Mesodermal cell (in vitro differentiated cells): ENCODE measurements around the gene WDR20.
A peak's percentile ranks its signal among the peaks of the same experiment; 100 is the strongest.
"Not testable (repeated sequence)": the region's sequence is repeated elsewhere in the genome, so short reads cannot be mapped to it uniquely, and the experiment has no call there.

Experiments used
- H3K27ac ChIP-seq: 2 replicates; pipeline ENCODE4 v1.7.0; 2013; ENCODE audit warnings: mild to moderate bottlenecking, low read depth, low read length, moderate library complexity; ENCODE audit not compliant: severe bottlenecking
- H3K36me3 ChIP-seq: 2 replicates; pipeline ENCODE4 v1.7.1; 2013; ENCODE audit warnings: mild to moderate bottlenecking, low read length, moderate library complexity; ENCODE audit not compliant: control insufficient read depth, insufficient read depth
- H3K4me1 ChIP-seq: one replicate; pipeline ENCODE4 v1.7.1; 2013; ENCODE audit warnings: mild to moderate bottlenecking, low read length; ENCODE audit not compliant: insufficient read depth, control insufficient read depth, poor library complexity, severe bottlenecking
- H3K4me3 ChIP-seq: 2 replicates; pipeline ENCODE4 v1.7.0; 2013; ENCODE audit warnings: low read length, control low read depth, mild to moderate bottlenecking; ENCODE audit not compliant: insufficient read depth, poor library complexity, severe bottlenecking; ENCODE audit errors: extremely low read depth
- H3K9me3 ChIP-seq: 2 replicates; pipeline ENCODE4 v1.7.1; 2013; ENCODE audit warnings: mild to moderate bottlenecking, low read length, moderate library complexity; ENCODE audit not compliant: control insufficient read depth
- WGBS, 2 experiments: methylation state at CpG; one replicate each; pipeline ENCODE4 v1.1.5; 2013; ENCODE audit warnings: missing lambda C conversion rate in 2 of 2; ENCODE audit not compliant: insufficient coverage in 2 of 2; 5-methylcytosine and 5-hydroxymethylcytosine counted together

Gene WDR20

GRCh38 chr14:102150083-102150482 lies 10.4 kb downstream of the WDR20 start:
- WGBS, 2 experiments, result 91 to 100% methylated on average over 1 to 4 of the region's 7 CpGs
- H3K9me3 ChIP-seq, result no peaks in the 10 kb centered on the region
- peaks cover 5% of the 10 kb centered on the region for H3K4me1 ChIP-seq

GRCh38 chr14:102150744-102151143 lies 11.0 kb downstream of the WDR20 start:
- Histone ChIP-seq H3K9me3 (no peaks in the 10 kb centered on the region), H3K36me3 (peaks cover 35% of the 10 kb centered on the region), H3K4me1 (peaks cover 6% of the 10 kb centered on the region), H3K27ac (no peak overlapping the region), H3K4me3 (no peak overlapping the region)
- 100% methylated on average over 1 of the region's 1 CpG; no CpG with 5 or more reads in 1 of the 2 experiments for WGBS, 2 experiments

More at GRCh38 chr14:102150083-102150482, 10.4 kb downstream of the WDR20 start:
- Histone ChIP-seq H3K36me3 (peaks cover 40% of the 10 kb centered on the region), H3K27ac (no peak overlapping the region), H3K4me3 (no peak overlapping the region)

- 93 to 100% methylated on average over 2 to 3 of the region's 3 CpGs for WGBS, 2 experiments
- Histone ChIP-seq H3K4me1 (peaks cover 10% of the 10 kb centered on the region), H3K36me3 (peaks cover 32% of the 10 kb centered on the region)
- not testable (repeated sequence) for H3K9me3 ChIP-seq, H3K4me3 ChIP-seq, H3K27ac ChIP-seq
Observed at GRCh38 chr14:102151411-102151810, 11.7 kb downstream of the WDR20 start.

GRCh38 chr14:102154121-102154520 lies 14.4 kb downstream of the WDR20 start:
- Histone ChIP-seq H3K9me3 (no peaks in the 10 kb centered on the region), H3K27ac (peak overlapping the region; percentile 13), H3K36me3 (peaks cover 24% of the 10 kb centered on the region), H3K4me3 (no peak overlapping the region), H3K4me1 (peaks cover 10% of the 10 kb centered on the region)
- WGBS, 2 experiments, result no CpG with 5 or more reads among the region's 1 CpG

GRCh38 chr14:102154821-102155549 lies 15.3 kb downstream of the WDR20 start:
- Histone ChIP-seq H3K36me3 (peaks cover 22% of the 10 kb centered on the region), H3K4me1 (peaks cover 10% of the 10 kb centered on the region), H3K9me3 (no peaks in the 10 kb centered on the region), H3K4me3 (no peak overlapping the region), H3K27ac (peak overlapping the region; percentile 81)
- 50% methylated on average over 1 of the region's 2 CpGs; no CpG with 5 or more reads in 1 of the 2 experiments for WGBS, 2 experiments

GRCh38 chr14:102157346-102157745 lies 17.6 kb downstream of the WDR20 start:
- no peak overlapping the region for H3K27ac ChIP-seq
- no peak overlapping the region for H3K4me3 ChIP-seq
- H3K9me3 ChIP-seq, result no peaks in the 10 kb centered on the region
- H3K4me1 ChIP-seq, result peaks cover 10% of the 10 kb centered on the region
- H3K36me3 ChIP-seq, result peaks cover 8% of the 10 kb centered on the region

GRCh38 chr14:102158797-102159196 lies 19.1 kb downstream of the WDR20 start:
- WGBS, 2 experiments, result 92 to 97% methylated on average over 5 of the region's 8 CpGs
- H3K36me3 ChIP-seq, result no peaks in the 10 kb centered on the region
- H3K27ac ChIP-seq, result no peak overlapping the region
- H3K4me3 ChIP-seq, result no peak overlapping the region
- H3K4me1 ChIP-seq, result peaks cover 10% of the 10 kb centered on the region
- H3K9me3 ChIP-seq, result no peaks in the 10 kb centered on the region

GRCh38 chr14:102159841-102160240 lies 20.1 kb downstream of the WDR20 start:
- H3K4me1 ChIP-seq, result peaks cover 7% of the 10 kb centered on the region
- H3K4me3 ChIP-seq, result no peak overlapping the region
- H3K9me3 ChIP-seq, result no peaks in the 10 kb centered on the region
- H3K27ac ChIP-seq, result no peak overlapping the region
- no peaks in the 10 kb centered on the region for H3K36me3 ChIP-seq
- WGBS, 2 experiments, result 100% methylated on average over 1 to 2 of the region's 4 CpGs

- H3K4me3 ChIP-seq, result no peak overlapping the region
- WGBS, 2 experiments, result 87 to 100% methylated on average over 2 to 4 of the region's 4 CpGs
- H3K27ac ChIP-seq, result no peak overlapping the region
- no peaks in the 10 kb centered on the region for H3K9me3 ChIP-seq
- peaks cover 7% of the 10 kb centered on the region for H3K36me3 ChIP-seq
- H3K4me1 ChIP-seq, result no peaks in the 10 kb centered on the region
Observed at GRCh38 chr14:102162487-102162886, 22.8 kb downstream of the WDR20 start.

- no peak overlapping the region for H3K4me3 ChIP-seq
Observed at GRCh38 chr14:102164241-102164641, 24.5 kb downstream of the WDR20 start.

GRCh38 chr14:102164965-102165364 lies 25.3 kb downstream of the WDR20 start:
- H3K36me3 ChIP-seq, result peaks cover 12% of the 10 kb centered on the region
- H3K4me3 ChIP-seq, result no peak overlapping the region
- no peaks in the 10 kb centered on the region for H3K4me1 ChIP-seq
- no peaks in the 10 kb centered on the region for H3K9me3 ChIP-seq
- WGBS, 2 experiments, result 97 to 100% methylated on average over 3 of the region's 4 CpGs
- no peak overlapping the region for H3K27ac ChIP-seq

More at GRCh38 chr14:102164241-102164641, 24.5 kb downstream of the WDR20 start:
- Histone ChIP-seq H3K4me1 (no peaks in the 10 kb centered on the region), H3K27ac (no peak overlapping the region), H3K36me3 (peaks cover 12% of the 10 kb centered on the region), H3K9me3 (no peaks in the 10 kb centered on the region)
- 90 to 95% methylated on average over 4 of the region's 4 CpGs for WGBS, 2 experiments
